GM19438 (cell line): ENCODE measurements around the gene SLC23A2.
"Not testable (repeated sequence)": the region's sequence is repeated elsewhere in the genome, so short reads cannot be mapped to it uniquely, and the experiment has no call there.

Experiments
- ATAC-seq: cut with Tn5 transposase; IDR thresholded peaks from one replicate; pipeline ENCODE4 v1.9.1; 2021; ENCODE audit warnings: low read depth; ENCODE audit not compliant: unreplicated experiment

The SLC23A2 gene

GRCh38 chr20:4942331-4942730 lies 59.0 kb downstream of the SLC23A2 start:
- no peak for ATAC-seq

- no peak for ATAC-seq
Observed at GRCh38 chr20:4937407-4938319, 63.6 kb downstream of the SLC23A2 start.

DNA sequence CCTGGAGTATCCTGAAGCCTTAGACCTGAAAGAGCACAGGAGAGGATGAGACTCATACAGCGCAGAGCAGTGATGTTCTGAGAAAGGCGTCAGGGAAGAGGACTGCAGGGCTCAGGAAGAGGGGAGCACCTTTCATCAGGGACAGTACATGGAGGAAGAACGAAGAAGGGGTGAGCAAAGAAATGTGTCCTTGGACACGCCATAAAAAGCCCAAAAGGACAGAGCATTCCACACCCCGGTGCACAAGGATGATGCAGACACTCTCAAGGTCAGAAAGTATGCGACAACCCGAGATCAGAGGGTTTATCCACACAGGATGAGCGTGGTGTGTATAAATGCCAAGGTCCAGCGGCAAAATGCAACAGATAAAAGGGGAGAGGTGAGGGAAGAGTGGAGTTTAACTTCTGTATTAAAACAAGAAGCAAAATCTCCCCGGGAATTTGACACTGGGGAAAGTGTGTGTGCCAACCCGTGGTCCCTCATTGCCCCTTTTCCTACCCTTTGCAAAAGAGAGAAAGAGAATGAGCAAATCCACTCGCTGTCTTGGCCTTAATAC lies 64.4 kb downstream of the SLC23A2 start:
- ATAC-seq: no peak

DNA sequence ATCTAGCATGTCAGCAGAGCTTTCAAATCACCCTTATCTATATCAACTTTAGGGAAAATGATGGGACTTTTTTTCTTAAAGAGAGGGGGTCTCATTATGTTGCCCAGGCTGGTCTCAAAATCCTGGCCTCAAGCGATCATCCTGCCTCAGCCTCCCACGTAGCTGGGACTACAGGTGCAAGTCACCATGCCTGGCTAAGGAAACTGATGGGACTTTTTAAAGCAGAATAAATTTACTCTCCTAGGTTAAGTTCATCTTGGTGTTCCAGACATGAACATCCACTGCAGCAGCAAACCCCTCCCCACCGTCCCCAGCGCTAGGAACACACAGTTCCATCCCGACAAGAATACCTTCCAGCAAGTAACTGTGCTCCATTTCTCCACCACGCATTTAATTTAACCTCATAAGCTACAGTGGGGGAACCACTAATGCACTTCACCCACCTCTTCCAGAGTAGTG lies 64.9 kb downstream of the SLC23A2 start:
- ATAC-seq: no peak

- ATAC-seq: no peak
Observed at GRCh38 chr20:4932061-4932460, 69.2 kb downstream of the SLC23A2 start.

DNA sequence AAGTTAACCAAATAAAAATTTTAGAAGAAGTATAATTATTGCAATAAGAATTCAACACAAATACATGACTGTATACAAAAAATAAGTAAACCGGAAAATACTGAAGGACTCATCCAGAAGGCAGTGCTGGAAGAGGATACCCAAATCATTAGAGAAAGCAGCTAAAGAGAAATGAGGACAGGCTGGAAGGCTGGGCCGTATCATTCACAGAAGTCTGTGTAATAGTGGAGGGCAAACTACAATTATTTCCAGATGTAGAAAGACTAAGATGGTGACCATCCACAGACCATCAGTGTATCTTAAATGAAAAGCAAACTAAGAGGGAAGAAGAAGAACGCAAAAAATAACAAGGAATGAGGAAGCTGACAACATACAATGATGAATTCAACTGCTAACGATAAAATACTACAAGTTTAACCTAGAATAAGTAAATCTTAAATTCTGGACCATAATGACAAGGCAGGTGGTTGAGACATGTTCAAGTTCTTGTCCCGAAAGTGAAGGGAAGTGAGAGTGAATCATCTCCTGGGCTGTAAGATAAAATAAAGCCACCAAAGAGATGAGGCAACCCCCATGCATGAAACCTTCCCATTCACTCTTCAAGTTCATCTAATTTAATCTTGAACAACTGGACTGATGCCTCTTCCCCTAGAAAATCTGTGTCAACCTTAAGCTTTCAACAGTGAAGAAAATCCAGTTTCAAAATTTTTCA lies 71.5 kb downstream of the SLC23A2 start:
- ATAC-seq: no peak

DNA sequence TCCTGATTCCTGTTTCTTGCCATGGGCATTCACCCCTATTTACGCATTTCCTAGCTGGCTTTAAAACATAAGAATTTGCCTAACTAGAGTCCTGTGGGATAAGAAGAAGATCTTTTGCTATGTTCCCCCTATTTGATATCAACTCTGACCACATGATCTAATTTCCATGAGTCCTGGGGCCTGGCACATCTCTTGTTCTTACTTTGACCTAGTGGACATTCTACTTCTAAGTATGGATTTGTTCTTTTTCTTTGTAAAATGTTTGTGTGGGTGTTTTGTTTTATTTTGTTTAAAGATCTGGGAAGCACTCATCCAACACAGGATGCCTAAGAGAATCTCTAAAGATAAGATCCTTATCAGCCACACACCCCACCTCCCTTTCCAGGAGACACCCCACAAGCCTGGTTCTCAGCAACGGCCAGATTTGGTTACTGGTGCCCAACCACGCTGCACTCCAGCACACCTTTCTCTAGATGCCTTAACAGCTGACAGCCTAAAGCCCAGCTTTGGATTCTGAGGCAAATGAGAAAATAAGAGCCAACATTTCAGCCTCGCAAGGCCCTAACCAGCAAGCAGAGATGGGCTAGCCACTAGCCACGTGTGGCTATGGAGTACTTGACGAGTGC lies 74.7 kb downstream of the SLC23A2 start:
- ATAC-seq: no peak

DNA sequence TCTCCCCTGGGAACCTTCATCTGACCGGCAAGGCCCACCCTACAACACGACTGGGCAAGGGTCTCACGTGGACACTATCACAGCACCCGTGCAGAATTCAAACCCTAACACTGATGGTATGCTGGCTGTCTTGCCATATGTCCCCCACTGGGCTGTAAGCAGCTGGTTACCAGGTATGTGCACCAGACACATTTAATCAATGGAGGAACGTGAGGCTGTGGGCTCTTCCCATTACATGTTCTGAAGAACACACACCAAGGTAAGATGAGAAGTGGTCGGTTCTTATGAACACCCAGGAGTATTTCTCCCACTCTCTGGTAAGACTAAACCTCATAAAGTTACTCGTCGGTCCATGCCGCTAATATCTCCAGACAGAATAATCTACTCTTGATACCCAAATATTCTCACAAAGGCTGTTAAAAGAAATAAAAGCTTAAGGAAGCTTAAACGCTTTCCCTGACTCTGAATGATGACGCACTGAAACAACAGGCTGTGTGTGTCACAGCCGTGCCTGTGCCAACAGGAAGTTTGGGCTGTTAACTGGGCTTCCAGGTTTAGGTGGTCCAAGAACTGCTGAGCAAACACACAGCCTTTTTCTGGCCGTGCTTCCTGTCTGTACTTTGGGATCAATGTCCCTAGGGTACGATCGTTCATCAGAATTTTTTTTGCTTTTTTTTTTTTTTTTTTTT lies 75.3 kb downstream of the SLC23A2 start:
- ATAC-seq: no peak

DNA sequence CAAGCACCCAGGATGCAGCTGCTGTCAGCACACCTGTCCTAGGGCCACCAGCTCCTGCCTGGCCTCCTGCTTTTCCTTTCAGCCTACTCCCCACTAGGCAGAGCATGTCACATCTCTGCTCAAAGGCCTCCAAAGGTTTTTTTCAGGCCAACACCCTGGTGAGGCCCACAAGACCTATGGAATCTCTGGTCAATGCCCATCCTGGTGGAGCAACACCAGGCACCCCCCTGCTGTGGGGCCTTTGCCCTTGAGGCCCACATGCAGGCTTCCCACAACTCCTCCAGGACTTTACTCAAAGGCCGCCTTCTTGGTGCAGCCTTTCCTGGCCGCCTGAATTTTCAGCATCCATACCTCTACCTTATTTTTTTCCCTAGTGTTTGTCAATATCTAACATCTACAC lies 76.9 kb downstream of the SLC23A2 start:
- no peak for ATAC-seq

DNA sequence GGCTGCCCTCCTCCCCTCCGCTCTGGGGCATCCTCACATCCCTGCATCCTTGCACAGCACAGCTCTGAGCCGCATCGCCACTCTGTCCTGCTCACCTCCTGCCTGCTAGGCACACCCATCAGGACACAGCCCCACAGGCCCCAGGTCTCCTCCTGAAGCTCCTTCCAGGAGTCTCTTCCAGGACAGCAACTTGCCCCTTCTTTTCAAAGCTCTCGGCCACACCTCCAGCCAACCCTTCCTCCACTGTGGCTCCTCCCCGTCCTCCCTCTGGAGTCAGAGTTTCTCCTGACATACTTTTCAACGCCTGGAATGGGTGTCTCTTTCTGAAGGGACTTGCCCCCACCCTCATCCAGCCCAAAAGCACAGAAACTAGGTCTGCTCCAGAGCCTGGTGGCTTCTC lies 77.3 kb downstream of the SLC23A2 start:
- ATAC-seq: no peak

- no peak for ATAC-seq
Observed at GRCh38 chr20:4922186-4922585, 79.1 kb downstream of the SLC23A2 start.

DNA sequence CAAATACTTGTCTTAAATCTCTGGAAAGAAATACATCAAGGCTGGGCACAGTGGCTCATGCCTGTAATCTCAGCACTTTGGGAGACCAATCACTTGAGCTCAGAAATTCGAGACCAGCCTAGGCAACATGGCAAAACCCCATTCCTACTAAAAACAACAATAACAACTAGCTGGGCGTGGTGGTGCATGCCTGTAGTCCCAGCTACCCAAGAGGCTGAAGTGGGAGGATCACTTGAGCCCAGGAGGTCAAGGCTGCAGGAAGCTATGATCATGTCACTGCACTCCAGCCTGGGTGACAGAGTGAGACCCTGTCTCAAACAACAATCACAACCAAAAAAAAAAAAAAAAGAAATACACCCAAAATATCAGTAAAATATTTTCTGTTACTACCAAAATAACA lies 80.0 kb downstream of the SLC23A2 start:
- ATAC-seq: not testable (repeated sequence)

- no peak for ATAC-seq
Observed at GRCh38 chr20:4920655-4921054, 80.7 kb downstream of the SLC23A2 start.

GRCh38 chr20:4920131-4920530 lies 81.2 kb downstream of the SLC23A2 start:
- no peak for ATAC-seq

GRCh38 chr20:4919047-4919704 lies 82.1 kb downstream of the SLC23A2 start:
- no peak for ATAC-seq

- no peak for ATAC-seq
Observed at GRCh38 chr20:4918473-4918872, 82.8 kb downstream of the SLC23A2 start.

DNA sequence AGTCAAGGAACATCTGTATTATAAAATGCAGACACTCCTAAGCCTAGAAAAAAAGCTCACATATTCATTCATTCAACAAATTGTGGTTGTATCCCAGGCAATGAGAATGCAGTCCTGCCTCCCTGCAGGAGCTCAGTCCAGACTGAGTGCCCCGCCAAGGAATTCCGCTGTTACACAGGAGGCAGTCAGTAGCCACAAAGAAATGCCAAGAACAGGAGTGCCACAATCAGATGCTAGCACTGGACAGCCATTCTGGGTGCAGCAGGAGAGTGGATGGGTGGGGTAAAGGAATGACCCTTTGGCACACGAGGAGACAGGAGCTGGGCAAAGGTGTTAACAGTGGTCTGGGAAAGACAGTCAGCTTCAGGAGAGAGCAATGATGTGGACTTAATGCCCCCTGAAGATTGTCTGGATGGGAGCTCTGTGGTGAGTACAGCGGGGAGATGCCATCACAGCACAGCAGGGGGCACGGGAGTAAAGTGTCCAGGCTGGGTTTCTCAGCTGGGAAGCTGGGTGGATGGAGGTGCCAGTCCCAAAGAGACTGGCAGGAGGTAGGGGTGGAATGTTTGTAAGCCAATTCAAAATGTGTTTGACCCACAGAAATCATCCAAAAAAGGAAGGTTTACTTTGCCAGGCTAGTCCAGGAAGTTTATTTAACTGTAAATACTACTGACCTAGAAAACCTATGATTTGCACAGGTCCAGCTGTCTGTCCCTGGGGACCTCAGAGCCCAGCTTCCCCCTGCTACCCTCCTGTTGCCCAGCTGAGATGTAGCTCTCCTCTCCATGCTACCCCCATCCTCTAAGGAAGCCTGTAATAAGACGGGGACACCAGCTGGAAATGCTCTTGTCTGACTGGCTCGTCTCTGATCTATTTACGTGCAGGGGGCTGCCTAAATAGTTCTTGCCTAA lies 84.1 kb downstream of the SLC23A2 start:
- ATAC-seq: no peak

GRCh38 chr20:4913147-4913546 lies 88.2 kb downstream of the SLC23A2 start:
- no peak for ATAC-seq
